Measurements from ENCODE around the gene TOR1AIP1. TPM values are rescaled to one million over a fixed set of nuclear protein-coding genes. Genes with fewer than 3 reads are reported as not detected.

The TOR1AIP1 gene
- total RNA-seq, 4 donors from 2014 or later = 35.7 to 53.7 (median 48.8) TPM

- H3K4me3 ChIP-seq (ENCODE audit: low read depth, poor library complexity, severe bottlenecking) = no peak overlapping the region
- intact Hi-C loops (cut with DNase I; ENCODE audit: low total_unique reads) = no loop called here
- no peak for DNase-seq (ENCODE audit: low spot score in 2 of 2)
- TF ChIP-seq, protein P1, sequence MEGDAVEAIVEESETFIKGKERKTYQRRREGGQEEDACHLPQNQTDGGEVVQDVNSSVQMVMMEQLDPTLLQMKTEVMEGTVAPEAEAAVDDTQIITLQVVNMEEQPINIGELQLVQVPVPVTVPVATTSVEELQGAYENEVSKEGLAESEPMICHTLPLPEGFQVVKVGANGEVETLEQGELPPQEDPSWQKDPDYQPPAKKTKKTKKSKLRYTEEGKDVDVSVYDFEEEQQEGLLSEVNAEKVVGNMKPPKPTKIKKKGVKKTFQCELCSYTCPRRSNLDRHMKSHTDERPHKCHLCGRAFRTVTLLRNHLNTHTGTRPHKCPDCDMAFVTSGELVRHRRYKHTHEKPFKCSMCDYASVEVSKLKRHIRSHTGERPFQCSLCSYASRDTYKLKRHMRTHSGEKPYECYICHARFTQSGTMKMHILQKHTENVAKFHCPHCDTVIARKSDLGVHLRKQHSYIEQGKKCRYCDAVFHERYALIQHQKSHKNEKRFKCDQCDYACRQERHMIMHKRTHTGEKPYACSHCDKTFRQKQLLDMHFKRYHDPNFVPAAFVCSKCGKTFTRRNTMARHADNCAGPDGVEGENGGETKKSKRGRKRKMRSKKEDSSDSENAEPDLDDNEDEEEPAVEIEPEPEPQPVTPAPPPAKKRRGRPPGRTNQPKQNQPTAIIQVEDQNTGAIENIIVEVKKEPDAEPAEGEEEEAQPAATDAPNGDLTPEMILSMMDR (IDR thresholded peaks at IDR 0.05) = no peak
- TF ChIP-seq POLR2A (IDR thresholded peaks at IDR 0.05) = no peak
- 97 to 100% methylated on average over 2 of the region's 2 CpGs for WGBS, 2 donors
Observed at GRCh38 chr1:179856296-179856695, 25.8 kb upstream of the TOR1AIP1 start.

DNA sequence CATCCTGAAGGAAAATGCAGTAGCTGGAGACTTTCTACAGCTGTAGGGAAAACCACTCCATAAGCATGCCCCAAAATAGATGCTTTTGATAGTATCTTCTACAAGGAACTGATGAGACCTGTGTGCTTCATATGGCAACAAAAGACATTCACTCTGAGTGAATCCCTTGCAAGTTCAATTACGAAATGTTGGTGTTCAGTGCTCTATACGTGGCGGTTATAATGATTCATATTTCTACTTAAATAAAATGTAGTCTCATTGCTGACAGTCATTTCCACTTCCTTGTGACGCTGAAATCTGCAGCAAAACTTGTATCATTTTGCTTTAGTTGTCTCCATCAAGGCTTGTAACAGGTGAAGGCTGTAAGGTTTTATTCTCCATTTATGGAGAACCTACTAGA is 25.1 kb upstream of the TOR1AIP1 start:
- 90 to 91% methylated on average over 4 of the region's 4 CpGs for WGBS, 2 donors
- TF ChIP-seq, protein P1 (IDR thresholded peaks at IDR 0.05) = no peak
- no peak for TF ChIP-seq POLR2A (IDR thresholded peaks at IDR 0.05)
- no peak overlapping the region for H3K4me3 ChIP-seq (ENCODE audit: low read depth, poor library complexity, severe bottlenecking)
- intact Hi-C loops (cut with DNase I; ENCODE audit: low total_unique reads) = no loop called here
- DNase-seq (ENCODE audit: low spot score in 2 of 2) = no peak

- WGBS, 2 donors = 78 to 87% methylated on average over 3 of the region's 3 CpGs
- no peak overlapping the region for H3K4me3 ChIP-seq (ENCODE audit: low read depth, poor library complexity, severe bottlenecking)
- DNase-seq (ENCODE audit: low spot score in 2 of 2) = no peak
- TF ChIP-seq, protein P1 (IDR thresholded peaks at IDR 0.05) = no peak
- no peak for TF ChIP-seq POLR2A (IDR thresholded peaks at IDR 0.05)
- intact Hi-C loops (cut with DNase I; ENCODE audit: low total_unique reads) = no loop called here
Observed at GRCh38 chr1:179860652-179861051, 21.4 kb upstream of the TOR1AIP1 start.

DNA sequence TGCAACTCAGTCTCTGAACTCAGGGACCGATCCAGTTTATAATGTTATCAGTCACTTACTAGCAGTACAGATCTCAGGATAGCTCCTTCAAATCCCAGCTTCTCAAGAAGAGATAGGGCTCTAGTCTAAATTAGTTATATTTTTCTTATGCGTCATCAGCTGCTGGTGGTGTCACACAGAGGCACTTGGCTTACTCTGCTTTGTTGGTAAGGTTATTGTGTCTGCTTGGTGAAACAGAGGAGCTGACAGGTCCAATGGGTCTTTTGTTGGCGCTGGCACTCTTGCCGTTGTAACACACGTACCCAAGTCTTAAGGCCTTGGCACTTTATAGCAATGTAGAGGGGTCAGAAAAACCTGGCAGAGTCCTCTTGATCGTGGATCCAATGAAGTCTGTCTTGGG is 16.7 kb upstream of the TOR1AIP1 start:
- intact Hi-C loops (cut with DNase I; ENCODE audit: low total_unique reads) = no loop called here

DNA sequence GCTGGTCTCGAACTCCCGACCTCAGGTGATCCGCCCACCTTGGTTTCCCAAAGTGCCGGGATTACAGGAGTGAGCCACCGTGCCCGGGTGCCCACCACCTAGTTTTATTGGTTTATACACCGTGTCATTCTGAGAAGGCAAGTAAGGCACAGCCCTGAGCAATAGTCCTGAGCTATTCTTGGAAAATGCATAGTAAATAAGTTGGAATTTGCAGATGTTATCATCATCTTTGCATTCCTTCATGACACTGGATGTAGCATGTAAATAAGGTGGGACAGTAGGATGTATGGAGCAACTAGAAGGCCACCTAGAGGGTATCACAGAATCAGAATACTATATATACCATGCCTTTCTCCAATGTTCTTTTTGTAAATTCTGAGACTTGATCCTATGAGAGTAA is 15.5 kb upstream of the TOR1AIP1 start:
- intact Hi-C loops (cut with DNase I; ENCODE audit: low total_unique reads) = no loop called here
- no peak overlapping the region for H3K4me3 ChIP-seq (ENCODE audit: low read depth, poor library complexity, severe bottlenecking)
- WGBS, 2 donors = 83 to 86% methylated on average over 7 of the region's 7 CpGs
- DNase-seq (ENCODE audit: low spot score in 2 of 2) = no peak
- no peak for TF ChIP-seq POLR2A (IDR thresholded peaks at IDR 0.05)
- TF ChIP-seq, protein P1 (IDR thresholded peaks at IDR 0.05) = no peak

More for the DNA sequence above, 16.7 kb upstream of the TOR1AIP1 start:
- WGBS, 2 donors = 96 to 97% methylated on average over 6 of the region's 6 CpGs
- no peak overlapping the region for H3K4me3 ChIP-seq (ENCODE audit: low read depth, poor library complexity, severe bottlenecking)
- TF ChIP-seq, protein P1 (IDR thresholded peaks at IDR 0.05) = no peak
- no peak for TF ChIP-seq POLR2A (IDR thresholded peaks at IDR 0.05)
- DNase-seq (ENCODE audit: low spot score in 2 of 2) = no peak

Data from lower leg skin (tissue), 4 donors.